C4-2B (cell line): ENCODE data around the gene SEMA3C.

Source experiments
- H3K27ac ChIP-seq: fragments of 450-650 bp; 2 replicates; pipeline ENCODE4 v1.5.1; 2017
- ZFX ChIP-seq: fragments of 450-650 bp; IDR thresholded peaks from 2 replicates; pipeline ENCODE4 v1.6.1; 2017
- TF ChIP-seq, protein P1 (sequence below): fragments of 450-650 bp; conservative IDR thresholded peaks from 2 replicates; pipeline ENCODE4 v1.5.1; 2017; ENCODE audit warnings: mild to moderate bottlenecking

Gene SEMA3C

DNA sequence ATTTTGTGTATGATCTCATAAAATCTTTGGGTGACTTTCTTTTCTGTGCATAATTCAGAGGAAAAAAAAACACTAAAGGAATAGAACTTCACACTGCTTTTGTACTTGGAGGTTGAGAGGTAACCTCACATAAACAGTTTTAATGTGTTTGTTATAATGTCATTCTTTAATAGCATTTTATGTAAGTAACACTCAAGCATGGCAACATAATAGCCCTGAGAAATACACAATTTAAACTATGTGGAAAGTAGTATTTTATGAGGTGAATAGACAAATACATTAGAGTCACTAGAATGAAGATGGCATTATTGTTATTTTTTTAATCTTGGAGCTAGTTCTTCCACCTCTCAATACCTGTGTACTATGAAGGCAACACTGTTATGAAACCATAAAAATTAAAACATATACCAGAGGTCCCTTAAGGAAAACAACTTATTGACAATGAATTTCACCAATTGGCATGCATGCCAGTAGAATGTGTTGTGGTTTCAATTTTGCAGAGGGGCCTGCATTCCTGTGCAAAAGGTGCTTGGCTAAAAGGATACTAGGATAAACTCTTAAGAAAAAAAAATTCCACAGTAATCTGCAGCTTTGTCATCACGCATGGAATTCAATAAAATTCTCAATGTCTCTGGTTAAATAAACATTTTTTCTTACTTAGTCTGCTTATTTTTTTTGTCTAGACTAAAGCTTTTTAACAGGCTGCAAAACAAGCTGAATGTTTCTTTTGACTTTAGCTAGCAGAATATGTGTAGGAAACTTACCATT is 177.9 kb downstream of the SEMA3C start:
- H3K27ac ChIP-seq, result no peak overlapping the region
- TF ChIP-seq, protein P1, sequence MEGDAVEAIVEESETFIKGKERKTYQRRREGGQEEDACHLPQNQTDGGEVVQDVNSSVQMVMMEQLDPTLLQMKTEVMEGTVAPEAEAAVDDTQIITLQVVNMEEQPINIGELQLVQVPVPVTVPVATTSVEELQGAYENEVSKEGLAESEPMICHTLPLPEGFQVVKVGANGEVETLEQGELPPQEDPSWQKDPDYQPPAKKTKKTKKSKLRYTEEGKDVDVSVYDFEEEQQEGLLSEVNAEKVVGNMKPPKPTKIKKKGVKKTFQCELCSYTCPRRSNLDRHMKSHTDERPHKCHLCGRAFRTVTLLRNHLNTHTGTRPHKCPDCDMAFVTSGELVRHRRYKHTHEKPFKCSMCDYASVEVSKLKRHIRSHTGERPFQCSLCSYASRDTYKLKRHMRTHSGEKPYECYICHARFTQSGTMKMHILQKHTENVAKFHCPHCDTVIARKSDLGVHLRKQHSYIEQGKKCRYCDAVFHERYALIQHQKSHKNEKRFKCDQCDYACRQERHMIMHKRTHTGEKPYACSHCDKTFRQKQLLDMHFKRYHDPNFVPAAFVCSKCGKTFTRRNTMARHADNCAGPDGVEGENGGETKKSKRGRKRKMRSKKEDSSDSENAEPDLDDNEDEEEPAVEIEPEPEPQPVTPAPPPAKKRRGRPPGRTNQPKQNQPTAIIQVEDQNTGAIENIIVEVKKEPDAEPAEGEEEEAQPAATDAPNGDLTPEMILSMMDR, result no peak
- TF ChIP-seq ZFX, result no peak

DNA sequence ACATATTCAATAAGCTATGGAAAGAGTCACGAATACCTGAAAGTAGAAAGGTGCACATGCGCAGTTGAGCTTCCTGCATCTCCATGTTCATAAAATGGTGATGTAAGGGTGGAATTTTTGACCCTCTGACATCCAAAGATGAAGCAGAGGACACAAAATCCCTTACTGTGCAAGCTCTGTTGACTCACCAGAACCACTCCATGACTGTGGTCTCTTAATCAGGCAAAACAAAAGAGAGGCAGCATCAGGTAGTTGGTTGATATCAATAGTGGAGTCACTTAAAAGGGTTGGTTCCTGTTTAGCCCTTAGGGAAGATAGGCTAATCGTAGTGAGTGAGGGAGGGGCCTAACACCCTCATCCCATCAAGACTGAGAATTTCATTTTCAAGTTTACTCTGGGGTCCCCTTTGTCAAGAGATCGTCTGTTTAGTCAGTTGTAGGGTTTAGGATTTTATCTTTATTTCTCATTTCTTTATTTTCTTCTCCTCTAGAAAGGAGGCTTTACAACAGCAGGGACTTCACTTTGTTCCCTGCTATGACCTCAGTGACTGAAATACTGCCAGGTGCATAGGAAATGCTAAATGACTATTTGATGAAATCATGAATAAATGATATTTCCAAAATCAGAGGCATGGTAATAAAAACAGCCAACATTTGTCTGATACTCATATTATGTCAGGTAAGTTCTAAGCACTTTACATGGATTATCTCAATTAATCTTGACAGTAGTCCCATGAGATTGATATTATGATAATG is 182.3 kb downstream of the SEMA3C start:
- TF ChIP-seq ZFX, result no peak
- TF ChIP-seq, protein P1, result no peak
- no peak overlapping the region for H3K27ac ChIP-seq

DNA sequence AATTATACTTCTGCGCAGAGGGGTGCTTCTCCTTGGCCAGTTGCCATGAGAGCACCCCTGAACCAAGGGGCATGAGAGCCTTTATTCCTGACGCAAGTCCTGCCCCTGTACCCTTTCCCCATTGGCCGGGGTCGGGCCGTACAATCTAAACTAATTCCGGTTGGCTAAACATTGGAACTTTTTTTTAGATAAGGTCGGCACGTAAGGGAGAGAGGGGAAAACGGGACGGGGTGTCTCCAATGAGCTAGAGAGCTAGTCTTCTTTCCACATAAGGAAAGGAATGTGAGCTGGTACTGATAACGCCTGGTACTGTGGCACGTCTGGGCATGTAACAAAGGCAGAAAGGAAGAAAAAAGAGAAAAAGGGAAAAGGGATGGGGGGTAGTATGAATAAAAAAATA is 183.5 kb downstream of the SEMA3C start:
- H3K27ac ChIP-seq, result no peak overlapping the region
- no peak for TF ChIP-seq ZFX
- TF ChIP-seq, protein P1, result no peak

DNA sequence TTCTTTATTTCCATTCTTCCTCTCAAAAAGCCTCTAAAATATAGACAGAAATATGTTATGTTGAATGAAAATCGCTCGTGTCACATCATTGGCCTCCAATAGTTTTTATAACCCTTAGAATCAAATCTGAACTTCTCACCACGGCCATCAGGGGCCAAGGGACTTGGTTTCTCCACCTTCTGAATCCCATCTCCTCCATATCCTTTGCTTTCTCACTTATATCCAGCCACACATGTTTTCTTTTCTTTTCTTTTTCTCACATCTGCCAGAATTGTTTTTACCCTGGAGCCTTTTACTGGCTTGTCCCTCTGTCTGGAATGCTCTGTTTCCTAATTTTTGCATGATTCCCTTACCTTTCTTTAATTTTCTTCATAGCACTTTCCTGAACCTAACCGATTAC is 184.8 kb downstream of the SEMA3C start:
- no peak for TF ChIP-seq ZFX
- TF ChIP-seq, protein P1, result no peak
- no peak overlapping the region for H3K27ac ChIP-seq

DNA sequence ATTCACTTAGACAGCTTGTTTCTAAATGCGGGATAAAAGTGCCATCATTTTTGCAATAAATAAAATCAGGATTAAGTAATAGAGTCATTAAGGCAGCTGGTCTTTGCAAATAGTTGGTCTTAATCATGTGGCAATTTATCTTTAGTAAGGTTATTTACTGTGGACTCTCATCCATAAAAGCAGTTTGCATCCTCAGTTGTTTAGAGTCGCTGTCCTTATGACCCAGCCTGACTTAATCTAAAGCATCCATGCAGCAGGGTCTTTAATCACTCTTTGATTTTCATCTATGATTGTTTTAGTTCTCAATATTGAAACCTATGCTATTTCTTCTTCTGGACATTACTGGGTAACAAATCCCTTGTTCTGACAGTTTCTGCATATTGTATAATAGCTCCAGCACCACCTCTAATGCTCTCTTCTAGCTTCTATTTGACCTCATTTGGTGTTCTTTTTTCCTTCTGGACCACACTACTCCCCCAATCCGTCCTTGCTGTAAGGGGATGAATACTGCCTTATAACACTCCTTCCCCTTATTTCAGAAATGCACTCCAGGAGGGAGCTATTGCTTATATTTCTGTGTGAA is 185.4 kb downstream of the SEMA3C start:
- TF ChIP-seq ZFX, result no peak
- TF ChIP-seq, protein P1, result no peak
- no peak overlapping the region for H3K27ac ChIP-seq

DNA sequence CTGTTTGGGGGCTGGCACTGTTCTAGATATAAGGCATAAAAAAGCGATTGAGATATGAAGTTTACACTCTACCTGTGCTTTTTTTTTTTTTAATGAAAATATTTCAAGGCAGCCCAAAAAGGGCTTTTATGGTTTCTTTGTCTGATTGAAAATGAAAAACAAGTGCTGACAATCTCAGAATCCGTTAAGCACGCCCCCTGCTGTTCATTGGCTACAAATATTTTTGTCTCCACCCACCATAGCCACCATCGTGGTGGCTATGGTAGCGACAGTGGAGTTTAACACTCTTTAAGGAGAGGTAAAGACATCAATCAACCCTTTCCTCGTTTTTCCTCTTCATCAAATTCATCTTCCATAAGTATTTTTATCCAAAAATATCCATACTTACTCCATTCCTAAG is 186.2 kb downstream of the SEMA3C start:
- TF ChIP-seq ZFX, result no peak
- TF ChIP-seq, protein P1, result peak; percentile 68
- no peak overlapping the region for H3K27ac ChIP-seq

DNA sequence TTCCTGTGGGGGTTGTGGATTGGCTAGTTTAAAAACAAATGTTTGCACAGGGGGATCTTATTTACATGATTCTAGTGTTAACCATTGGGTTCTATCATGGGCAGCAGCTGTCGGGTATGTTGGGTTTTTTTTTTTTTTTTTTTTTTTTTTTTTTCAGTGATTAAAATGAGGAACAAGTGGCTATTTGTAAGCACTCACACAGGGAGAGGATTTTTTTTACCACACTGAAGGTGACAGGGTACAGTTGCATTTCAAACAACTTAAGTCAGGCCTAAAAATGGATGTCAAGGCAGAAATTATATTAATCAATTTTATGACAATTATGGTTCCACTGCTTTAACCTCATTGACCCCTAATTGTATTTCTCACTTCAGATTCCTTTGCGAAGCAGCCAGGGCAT is 187.6 kb downstream of the SEMA3C start:
- TF ChIP-seq ZFX, result no peak
- TF ChIP-seq, protein P1, result no peak
- H3K27ac ChIP-seq, result no peak overlapping the region
